ENCODE results near the gene MED27. TPM values are rescaled to one million over a fixed set of nuclear protein-coding genes. Genes with fewer than 3 reads are reported as not detected.

MED27 gene
- total RNA-seq, 1 donor from 2014 or later, result 27.3 TPM

GRCh38 chr9:132000659-132001058, 79.0 kb downstream of the MED27 start:
- intact Hi-C loops (cut with micrococcal nuclease), result no loop called here

GRCh38 chr9:131999692-132000551, 79.7 kb downstream of the MED27 start:
- intact Hi-C loops (cut with micrococcal nuclease), result no loop called here

- intact Hi-C loops (cut with micrococcal nuclease), result no loop called here
Measured at GRCh38 chr9:131997779-131998178, 81.9 kb downstream of the MED27 start.

- intact Hi-C loops (cut with micrococcal nuclease), result no loop called here
Measured at GRCh38 chr9:131997076-131997475, 82.6 kb downstream of the MED27 start.

- intact Hi-C loops (cut with micrococcal nuclease), result no loop called here
Measured at GRCh38 chr9:131995382-131995781, 84.3 kb downstream of the MED27 start.

GRCh38 chr9:131994364-131995125, 85.1 kb downstream of the MED27 start:
- intact Hi-C loops (cut with micrococcal nuclease), result no loop called here

- intact Hi-C loops (cut with micrococcal nuclease), result no loop called here
Measured at GRCh38 chr9:131992906-131993657, 86.6 kb downstream of the MED27 start.

- intact Hi-C loops (cut with micrococcal nuclease), result no loop called here
Measured at GRCh38 chr9:131987232-131987631, 92.4 kb downstream of the MED27 start.

GRCh38 chr9:131986576-131986975, 93.1 kb downstream of the MED27 start:
- intact Hi-C loops (cut with micrococcal nuclease), result no loop called here

- intact Hi-C loops (cut with micrococcal nuclease), result no loop called here
Measured at GRCh38 chr9:131986089-131986488, 93.6 kb downstream of the MED27 start.

GRCh38 chr9:131984564-131984963, 95.1 kb downstream of the MED27 start:
- intact Hi-C loops (cut with micrococcal nuclease), result no loop called here

- intact Hi-C loops (cut with micrococcal nuclease), result no loop called here
Measured at GRCh38 chr9:131982671-131983239, 96.9 kb downstream of the MED27 start.

GRCh38 chr9:131982102-131982501, 97.6 kb downstream of the MED27 start:
- intact Hi-C loops (cut with micrococcal nuclease), result no loop called here

- intact Hi-C loops (cut with micrococcal nuclease), result no loop called here
Measured at GRCh38 chr9:131981116-131981776, 98.4 kb downstream of the MED27 start.

- intact Hi-C loops (cut with micrococcal nuclease), result no loop called here
Measured at GRCh38 chr9:131980267-131981016, 99.2 kb downstream of the MED27 start.

- intact Hi-C loops (cut with micrococcal nuclease), result no loop called here
Measured at GRCh38 chr9:131977109-131977838, 102.4 kb downstream of the MED27 start.

- intact Hi-C loops (cut with micrococcal nuclease), result no loop called here
Measured at GRCh38 chr9:131976157-131977108, 103.2 kb downstream of the MED27 start.

- intact Hi-C loops (cut with micrococcal nuclease), result no loop called here
Measured at GRCh38 chr9:131972889-131973288, 106.8 kb downstream of the MED27 start.

Data from T-helper 2 cell treated with Interferon-gamma antibody and Interleukin-4, amounts not matched to agents 100 ng/mL and 5 ng/mL, for 36 hours (primary cell).